Astrocyte of the hippocampus (primary cell): ENCODE measurements around the gene ADGRA1.
"Not testable (repeated sequence)": the region's sequence is repeated elsewhere in the genome, so short reads cannot be mapped to it uniquely, and the experiment has no call there.

Source experiments
- DNase-seq: peaks from one replicate; pipeline ENCODE4 v3.0.0; 2011; ENCODE audit warnings: low read depth, low spot score

Gene ADGRA1

DNA sequence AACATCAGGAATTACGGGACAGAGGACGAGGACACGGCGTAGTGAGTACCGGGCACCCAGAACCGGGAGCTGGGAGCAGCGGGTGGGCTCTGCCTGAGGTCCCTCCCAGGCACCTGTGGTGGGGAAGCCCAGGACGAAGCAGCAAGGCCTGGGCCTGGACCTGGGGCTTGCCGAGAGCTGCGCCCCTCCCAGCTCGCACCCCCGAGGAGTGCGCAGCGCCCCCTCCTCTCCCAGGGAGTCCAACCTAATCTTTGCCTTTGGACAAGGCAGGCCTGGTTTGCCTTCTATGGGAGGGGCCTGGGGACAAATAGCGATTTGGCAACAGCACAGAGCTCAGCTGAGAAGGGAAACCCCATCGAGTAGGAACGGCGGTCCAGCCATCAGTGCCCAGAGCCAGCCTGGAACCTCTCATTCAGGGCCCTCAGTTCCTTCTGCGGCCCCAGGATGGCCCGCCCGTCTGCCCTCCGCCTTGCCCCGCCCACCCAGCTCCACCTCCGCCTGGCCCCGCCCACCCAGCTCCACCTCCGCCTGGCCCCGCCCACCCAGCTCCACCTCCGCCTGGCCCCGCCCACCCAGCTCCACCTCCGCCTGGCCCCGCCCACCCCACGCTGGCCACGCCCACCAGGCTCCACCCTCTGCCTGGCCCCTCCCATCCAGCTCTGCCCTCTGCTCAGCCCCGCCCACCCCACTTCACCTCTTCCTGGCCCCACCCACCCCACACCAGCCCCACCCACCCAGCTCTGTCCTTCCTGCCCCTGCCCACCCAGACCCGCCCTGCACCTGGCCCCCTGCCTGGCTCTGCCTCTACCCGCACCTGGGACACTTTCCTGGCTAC lies 39.8 kb downstream of the ADGRA1 start:
- no peak for DNase-seq

- no peak for DNase-seq
These were observed 40.7 kb downstream of the ADGRA1 start for GRCh38 chr10:133128126-133129070.

DNA sequence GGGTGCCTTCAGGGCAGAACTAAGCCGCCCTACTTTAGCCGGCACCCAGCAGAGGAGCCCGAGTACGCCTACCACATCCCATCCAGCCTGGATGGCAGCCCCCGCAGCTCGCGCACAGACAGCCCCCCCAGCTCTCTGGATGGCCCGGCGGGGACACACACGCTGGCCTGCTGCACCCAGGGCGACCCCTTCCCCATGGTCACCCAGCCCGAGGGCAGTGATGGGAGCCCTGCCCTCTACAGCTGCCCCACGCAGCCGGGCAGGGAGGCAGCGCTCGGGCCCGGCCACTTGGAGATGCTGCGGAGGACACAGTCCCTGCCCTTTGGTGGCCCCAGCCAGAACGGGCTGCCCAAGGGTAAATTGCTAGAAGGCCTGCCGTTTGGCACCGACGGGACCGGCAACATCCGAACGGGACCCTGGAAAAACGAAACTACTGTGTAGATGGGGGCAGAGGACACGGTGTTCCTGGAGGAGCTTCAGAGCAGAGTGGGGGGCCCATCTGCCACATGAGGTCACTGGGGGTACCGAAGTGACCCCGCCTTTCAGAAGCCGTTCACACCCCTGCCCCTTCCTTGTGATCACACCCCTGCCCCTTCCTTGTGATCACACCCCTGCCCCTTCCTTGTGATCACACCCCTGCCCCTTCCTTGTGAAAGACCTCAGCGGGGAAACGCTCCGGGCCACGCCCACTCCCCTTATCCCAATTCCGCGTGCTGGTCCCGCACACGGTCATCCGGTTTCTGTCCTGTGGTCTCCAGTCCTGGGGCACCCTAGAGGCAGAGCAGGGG lies 41.5 kb downstream of the ADGRA1 start:
- DNase-seq, result no peak

GRCh38 chr10:133129859-133130495 lies 42.3 kb downstream of the ADGRA1 start:
- no peak for DNase-seq

DNA sequence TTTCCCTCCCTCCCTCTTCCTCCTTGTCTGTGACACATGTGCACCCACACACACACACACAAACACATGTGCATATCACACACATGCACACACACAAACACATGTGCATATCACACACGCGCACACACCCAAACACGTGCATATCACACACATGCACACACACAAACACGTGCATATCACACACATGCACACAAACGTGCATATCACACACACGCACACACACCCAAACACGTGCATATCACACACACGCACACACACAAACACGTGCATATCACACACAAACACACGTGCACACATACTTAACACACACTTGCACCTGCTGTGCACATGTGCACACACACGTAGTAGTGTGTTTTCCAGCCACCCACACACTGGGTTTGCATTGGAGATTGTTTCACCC lies 42.9 kb downstream of the ADGRA1 start:
- DNase-seq, result no peak

- DNase-seq, result no peak
These were observed 43.3 kb downstream of the ADGRA1 start for GRCh38 chr10:133131053-133131452.

GRCh38 chr10:133131734-133132472 lies 44.2 kb downstream of the ADGRA1 start:
- no peak for DNase-seq

- no peak for DNase-seq
These were observed 45.0 kb downstream of the ADGRA1 start for GRCh38 chr10:133132473-133133291.

- DNase-seq, result no peak
These were observed 45.9 kb downstream of the ADGRA1 start for GRCh38 chr10:133133471-133134231.

- DNase-seq, result no peak
These were observed 46.8 kb downstream of the ADGRA1 start for GRCh38 chr10:133134411-133135115.

DNA sequence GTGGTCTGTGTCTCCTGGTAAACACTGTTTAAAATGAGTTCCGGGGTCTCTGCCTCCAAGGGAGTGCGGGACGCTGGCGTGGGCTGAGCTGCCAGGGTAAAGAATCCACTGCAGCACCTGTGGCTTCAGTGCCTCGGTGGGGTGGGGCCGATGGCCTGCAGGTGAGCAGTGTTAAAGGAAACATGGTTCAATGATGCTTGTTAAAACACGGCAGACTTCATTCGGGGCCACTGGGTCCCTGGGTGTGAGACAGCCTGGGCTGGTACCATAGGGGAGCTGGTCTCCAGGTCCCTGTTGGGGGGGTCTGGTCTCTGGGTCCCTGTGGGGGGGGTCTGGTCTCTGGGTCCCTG lies 47.4 kb downstream of the ADGRA1 start:
- no peak for DNase-seq

DNA sequence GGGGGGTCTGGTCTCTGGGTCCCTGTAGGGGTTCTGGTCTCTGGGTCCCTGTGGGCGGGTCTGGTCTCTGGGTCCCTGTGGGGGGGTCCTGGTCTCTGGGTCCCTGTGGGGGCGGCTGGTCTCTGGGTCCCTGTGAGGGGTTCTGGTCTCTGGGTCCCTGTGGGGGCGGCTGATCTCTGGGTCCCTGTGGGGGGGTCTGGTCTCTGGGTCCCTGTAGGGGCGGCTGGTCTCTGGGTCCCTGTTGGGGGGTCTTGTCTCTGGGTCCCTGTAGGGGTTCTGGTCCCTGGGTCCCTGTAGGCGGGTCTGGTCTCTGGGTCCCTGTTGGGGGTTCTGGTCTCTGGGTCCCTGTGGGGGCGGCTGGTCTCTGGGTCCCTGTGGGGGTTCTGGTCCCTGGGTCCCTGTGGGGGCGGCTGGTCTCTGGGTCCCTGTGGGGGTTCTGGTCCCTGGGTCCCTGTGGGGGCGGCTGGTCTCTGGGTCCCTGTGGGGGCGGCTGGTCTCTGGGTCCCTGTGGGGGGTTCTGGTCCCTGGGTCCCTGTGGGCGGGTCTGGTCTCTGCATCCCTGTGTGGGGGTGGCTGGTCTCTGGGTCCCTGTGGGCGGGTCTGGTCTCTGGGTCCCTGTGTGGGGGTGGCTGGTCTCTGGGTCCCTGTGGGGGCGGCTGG lies 49.9 kb downstream of the ADGRA1 start:
- DNase-seq, result not testable (repeated sequence)

DNA sequence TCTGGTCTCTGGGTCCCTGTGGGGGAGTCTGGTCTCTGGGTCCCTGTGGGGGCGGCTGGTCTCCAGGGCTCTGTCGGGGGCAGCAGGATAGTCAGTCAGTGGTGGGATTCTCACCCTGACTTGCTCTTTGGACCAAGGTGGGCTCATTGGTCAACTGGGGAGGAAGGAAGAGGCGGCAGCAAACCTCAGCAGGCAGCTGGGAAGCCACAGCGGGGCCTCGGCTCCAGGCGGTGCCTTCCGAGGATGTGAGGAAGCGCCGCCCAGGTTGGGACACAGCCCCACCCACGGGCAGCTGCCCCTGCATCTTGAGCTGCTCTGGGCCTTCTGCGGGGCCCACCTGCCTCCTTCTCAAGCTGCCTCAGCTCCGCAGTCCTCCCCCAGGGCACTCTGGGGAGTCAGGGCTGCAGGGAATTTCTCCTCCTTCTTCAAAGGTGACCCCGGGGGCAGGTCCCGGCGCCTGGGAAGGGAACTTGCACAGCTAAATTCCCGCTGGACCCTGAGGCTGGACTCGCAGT lies 51.9 kb downstream of the ADGRA1 start:
- DNase-seq, result no peak

DNA sequence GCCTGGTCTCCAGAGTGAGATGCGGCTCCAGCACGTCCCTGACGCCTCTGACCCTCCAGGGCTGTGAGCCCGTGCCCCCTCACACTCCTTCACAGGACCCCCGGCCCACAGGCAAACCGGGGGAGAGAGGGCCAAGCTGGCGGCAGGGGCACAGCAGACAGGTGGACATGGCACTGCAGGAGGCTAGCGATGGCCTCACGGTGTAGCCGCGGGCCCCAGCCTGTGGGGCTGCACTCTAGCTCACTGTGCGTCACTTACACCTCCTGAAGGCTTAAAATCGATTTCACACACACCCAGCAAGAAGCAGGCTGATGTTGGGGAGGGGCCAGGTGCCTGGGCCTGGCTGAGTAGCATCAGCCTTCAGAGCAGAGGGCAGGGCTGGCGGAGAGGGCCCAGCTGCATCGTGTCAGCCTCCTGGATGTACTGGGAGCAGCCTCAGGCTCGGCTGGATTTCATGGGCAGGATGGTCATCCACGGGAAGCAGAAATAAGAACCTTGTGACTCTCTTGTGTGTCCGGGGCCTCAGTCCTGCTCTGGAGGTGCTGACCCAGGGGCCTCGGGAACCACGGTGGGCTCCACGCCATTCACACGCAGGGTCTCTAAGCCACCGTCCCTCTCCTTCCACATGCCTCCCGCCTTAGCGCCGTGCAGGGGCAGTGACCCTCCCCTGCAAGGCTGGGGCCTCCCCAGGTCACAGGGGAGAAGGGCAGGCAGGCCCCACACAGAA lies 52.9 kb downstream of the ADGRA1 start:
- no peak for DNase-seq

DNA sequence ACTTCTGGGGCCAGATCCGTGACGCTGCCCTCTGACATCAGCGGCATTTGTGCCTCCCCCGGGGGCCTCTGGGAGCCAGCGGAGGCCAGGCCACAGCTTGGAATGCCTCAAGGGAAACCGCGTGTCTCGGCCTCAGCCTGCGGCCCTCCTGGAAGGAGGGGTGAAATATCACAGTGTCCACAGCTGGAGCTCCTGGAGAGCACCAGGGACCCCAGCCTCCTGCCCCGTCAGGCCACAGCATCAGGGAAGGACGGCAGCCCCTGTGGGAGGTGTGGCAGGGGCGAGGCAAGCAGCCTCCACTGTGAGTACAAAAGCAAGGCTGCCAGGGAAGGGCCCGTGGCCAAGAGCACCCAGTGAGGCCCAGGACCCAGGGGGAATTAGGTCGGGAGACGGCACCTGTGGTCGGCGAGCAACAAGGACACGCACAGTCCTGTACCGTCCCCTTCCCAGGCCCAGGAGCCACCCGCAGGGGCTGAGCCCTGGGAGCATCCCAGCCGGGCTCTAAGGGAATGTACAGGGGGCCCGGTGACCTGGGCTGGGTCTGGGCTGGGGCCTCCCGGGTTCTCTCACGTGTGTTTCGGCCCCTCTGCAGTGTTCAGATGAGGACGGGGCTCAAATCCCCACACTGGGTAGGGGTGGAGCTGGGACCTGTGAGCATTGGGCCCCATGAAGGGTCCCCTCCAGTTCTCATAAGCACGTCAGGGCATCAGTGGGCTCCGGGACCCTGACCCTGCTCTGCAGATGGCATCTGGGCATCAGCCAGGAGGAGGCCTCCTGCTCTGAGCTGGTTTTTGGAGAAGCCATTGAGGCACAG lies 53.6 kb downstream of the ADGRA1 start:
- DNase-seq, result no peak

- no peak for DNase-seq
These were observed 54.2 kb downstream of the ADGRA1 start for GRCh38 chr10:133141958-133142340.
